ENCODE measurements around the gene NOTCH1.

The NOTCH1 gene

DNA sequence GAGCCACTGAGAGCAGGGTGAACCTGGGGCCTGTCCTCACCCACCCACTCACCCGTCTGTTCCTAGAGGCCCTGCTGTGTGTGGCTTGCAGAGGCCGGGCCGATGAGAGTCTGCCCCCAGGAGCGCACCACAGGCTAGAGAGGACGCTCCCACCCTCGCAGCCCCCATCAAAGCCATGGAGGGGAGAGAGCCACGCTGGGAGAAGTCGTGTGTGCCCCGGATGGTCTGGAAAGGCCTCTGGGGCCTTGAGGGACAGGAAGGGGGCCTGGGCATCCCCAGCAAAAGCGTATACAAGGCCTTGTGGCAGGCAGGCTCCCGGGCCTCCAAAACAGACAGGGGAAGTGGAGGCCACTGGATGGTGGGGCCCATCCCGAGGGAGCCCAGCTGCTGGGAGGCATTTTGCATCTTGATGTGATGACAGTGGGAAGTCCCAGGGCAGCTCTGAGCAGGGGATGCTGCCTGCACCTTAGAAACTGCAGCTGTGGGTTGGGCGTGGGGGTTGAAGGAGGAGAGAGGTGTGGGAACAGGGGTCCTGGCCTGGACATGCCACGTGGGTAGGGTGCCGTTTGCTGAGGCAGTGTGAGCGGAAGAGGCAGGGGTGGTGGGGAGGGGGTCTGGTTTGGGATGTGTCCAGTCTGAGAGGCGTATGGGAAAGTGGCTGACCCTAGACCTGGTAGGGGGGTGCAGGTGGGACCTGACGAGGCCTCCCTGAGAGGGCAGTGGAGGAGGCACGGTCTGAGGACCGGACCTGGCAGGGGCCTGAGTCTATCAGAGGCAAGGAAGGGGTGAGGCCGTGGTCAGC, 43.0 kb upstream of the NOTCH1 start:
- no peak for DNase-seq (ENCODE audit: low spot score)
- TF ChIP-seq, protein P1, sequence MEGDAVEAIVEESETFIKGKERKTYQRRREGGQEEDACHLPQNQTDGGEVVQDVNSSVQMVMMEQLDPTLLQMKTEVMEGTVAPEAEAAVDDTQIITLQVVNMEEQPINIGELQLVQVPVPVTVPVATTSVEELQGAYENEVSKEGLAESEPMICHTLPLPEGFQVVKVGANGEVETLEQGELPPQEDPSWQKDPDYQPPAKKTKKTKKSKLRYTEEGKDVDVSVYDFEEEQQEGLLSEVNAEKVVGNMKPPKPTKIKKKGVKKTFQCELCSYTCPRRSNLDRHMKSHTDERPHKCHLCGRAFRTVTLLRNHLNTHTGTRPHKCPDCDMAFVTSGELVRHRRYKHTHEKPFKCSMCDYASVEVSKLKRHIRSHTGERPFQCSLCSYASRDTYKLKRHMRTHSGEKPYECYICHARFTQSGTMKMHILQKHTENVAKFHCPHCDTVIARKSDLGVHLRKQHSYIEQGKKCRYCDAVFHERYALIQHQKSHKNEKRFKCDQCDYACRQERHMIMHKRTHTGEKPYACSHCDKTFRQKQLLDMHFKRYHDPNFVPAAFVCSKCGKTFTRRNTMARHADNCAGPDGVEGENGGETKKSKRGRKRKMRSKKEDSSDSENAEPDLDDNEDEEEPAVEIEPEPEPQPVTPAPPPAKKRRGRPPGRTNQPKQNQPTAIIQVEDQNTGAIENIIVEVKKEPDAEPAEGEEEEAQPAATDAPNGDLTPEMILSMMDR (IDR thresholded peaks at IDR 0.05; ENCODE audit: extremely low read depth, missing control alignments): no peak

- TF ChIP-seq, protein P1 (IDR thresholded peaks at IDR 0.05; ENCODE audit: extremely low read depth, missing control alignments): no peak
- no peak for DNase-seq (ENCODE audit: low spot score)
Observed at GRCh38 chr9:136587944-136588662, 42.3 kb upstream of the NOTCH1 start.

GRCh38 chr9:136587145-136587943, 41.5 kb upstream of the NOTCH1 start:
- no peak for DNase-seq (ENCODE audit: low spot score)
- TF ChIP-seq, protein P1 (IDR thresholded peaks at IDR 0.05; ENCODE audit: extremely low read depth, missing control alignments): no peak

- no peak for DNase-seq (ENCODE audit: low spot score)
- TF ChIP-seq, protein P1 (IDR thresholded peaks at IDR 0.05; ENCODE audit: extremely low read depth, missing control alignments): no peak
Observed at GRCh38 chr9:136586391-136586953, 40.6 kb upstream of the NOTCH1 start.

- DNase-seq (ENCODE audit: low spot score): no peak
- TF ChIP-seq, protein P1 (IDR thresholded peaks at IDR 0.05; ENCODE audit: extremely low read depth, missing control alignments): no peak
Observed at GRCh38 chr9:136585531-136586120, 39.8 kb upstream of the NOTCH1 start.

- no peak for DNase-seq (ENCODE audit: low spot score)
- TF ChIP-seq, protein P1 (IDR thresholded peaks at IDR 0.05; ENCODE audit: extremely low read depth, missing control alignments): no peak
Observed at GRCh38 chr9:136584934-136585333, 39.1 kb upstream of the NOTCH1 start.

Measured in GM20000 (cell line).